Loucy (cell line): ENCODE results near the gene PLXDC1.

Experiments
- H2AFZ ChIP-seq: fragments of 200-600 bp; sonication (generic); 2 replicates; pipeline ENCODE4 v1.6.0; 2016; ENCODE audit warnings: antibody characterized with exemption, mild to moderate bottlenecking, low read length, moderate library complexity
- H3F3A ChIP-seq: fragments of 200-600 bp; 2 replicates; pipeline ENCODE4 v1.6.0; 2016; ENCODE audit warnings: antibody characterized with exemption, low read depth, mild to moderate bottlenecking
- H3K27me3 ChIP-seq: fragments of 200-600 bp; sonication (generic); 2 replicates; pipeline ENCODE4 v1.6.1; 2014; ENCODE audit warnings: low read length, mild to moderate bottlenecking; ENCODE audit not compliant: insufficient read depth, poor library complexity, severe bottlenecking
- H3K36me3 ChIP-seq: fragments of 200-600 bp; sonication (generic); 2 replicates; pipeline ENCODE4 v1.6.1; 2016; ENCODE audit warnings: low read length; ENCODE audit not compliant: insufficient read depth
- H3K4me1 ChIP-seq: fragments of 200-600 bp; sonication (generic); 2 replicates; pipeline ENCODE4 v1.5.1; 2014; ENCODE audit warnings: low read length, mild to moderate bottlenecking; ENCODE audit not compliant: insufficient read depth, poor library complexity, severe bottlenecking
- H3K4me2 ChIP-seq: fragments of 200-600 bp; sonication (generic); 2 replicates; pipeline ENCODE4 v1.6.0; 2014; ENCODE audit warnings: antibody characterized with exemption, low read length, low read depth, mild to moderate bottlenecking; ENCODE audit not compliant: poor library complexity, severe bottlenecking
- H3K4me3 ChIP-seq: fragments of 200-600 bp; sonication (generic); 2 replicates; pipeline ENCODE4 v1.5.1; 2014; ENCODE audit warnings: low read length, mild to moderate bottlenecking, mixed read lengths; ENCODE audit not compliant: poor library complexity, severe bottlenecking
- H3K79me2 ChIP-seq: fragments of 200-600 bp; sonication (generic); 2 replicates; pipeline ENCODE4 v1.6.1; 2014; ENCODE audit warnings: low read length; ENCODE audit not compliant: insufficient read depth
- H3K9ac ChIP-seq: fragments of 200-600 bp; sonication (generic); 2 replicates; pipeline ENCODE4 v1.6.0; 2014; ENCODE audit warnings: mild to moderate bottlenecking, low read depth, low read length, moderate library complexity; ENCODE audit not compliant: poor library complexity, severe bottlenecking
- H3K9me2 ChIP-seq: fragments of 200-600 bp; sonication (generic); replicated peaks from 2 replicates; pipeline ENCODE4 v1.6.1; 2016; ENCODE audit warnings: low read depth, low read length, mixed read lengths
- H3K9me3 ChIP-seq: fragments of 200-600 bp; sonication (generic); 2 replicates; pipeline ENCODE4 v1.6.1; 2014; ENCODE audit warnings: mild to moderate bottlenecking, antibody characterized with exemption, low read length, low read depth; ENCODE audit not compliant: insufficient read depth
- H4K20me1 ChIP-seq: fragments of 200-600 bp; sonication (generic); 2 replicates; pipeline ENCODE4 v1.6.0; 2014; ENCODE audit warnings: antibody characterized with exemption, low read length, mild to moderate bottlenecking; ENCODE audit not compliant: insufficient read depth, poor library complexity, severe bottlenecking
- EZH2phosphoT487 ChIP-seq: fragments of 200-600 bp; IDR thresholded peaks from 2 replicates; pipeline ENCODE4 v1.6.1; 2018; ENCODE audit warnings: antibody characterized with exemption, mild to moderate bottlenecking, moderate library complexity, borderline replicate concordance
- TF ChIP-seq, protein P1 (sequence below): fragments of 200-600 bp; sonication (generic); conservative IDR thresholded peaks from 2 replicates; pipeline ENCODE4 v1.5.1; 2014; ENCODE audit warnings: mild to moderate bottlenecking, antibody characterized with exemption, low read length

Gene PLXDC1

DNA sequence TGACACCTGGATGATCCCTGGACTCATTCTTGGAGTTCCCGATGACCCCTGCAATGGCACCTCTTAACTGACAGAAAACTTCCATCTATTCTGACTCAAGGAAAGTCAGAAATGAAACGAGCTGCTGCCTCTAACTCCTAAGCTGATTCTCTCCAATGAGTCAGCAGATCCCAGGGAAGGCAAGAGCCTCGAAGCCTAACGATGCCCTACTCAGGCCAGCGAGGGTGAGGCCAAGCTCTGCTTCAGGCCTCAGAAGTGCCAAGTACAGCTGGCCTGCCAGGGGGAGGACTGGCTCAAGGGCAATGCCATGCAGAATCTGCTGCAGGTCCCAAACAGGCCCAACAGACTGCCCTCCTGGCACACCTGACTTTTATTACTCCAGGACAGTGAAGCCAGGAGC, 36.3 kb downstream of the PLXDC1 start:
- Histone ChIP-seq H3K9me3 (no peaks in the 10 kb centered on the region), H3K4me3 (no peak overlapping the region), H3K9me2 (no peaks in the 10 kb centered on the region), H3F3A (no peaks in the 10 kb centered on the region), H3K4me1 (no peaks in the 10 kb centered on the region), H2AFZ (no peak overlapping the region), H3K79me2 (no peaks in the 10 kb centered on the region), H3K4me2 (no peak overlapping the region), H3K9ac (no peak overlapping the region), H3K27me3 (no peaks in the 10 kb centered on the region), H4K20me1 (no peaks in the 10 kb centered on the region), H3K36me3 (no peaks in the 10 kb centered on the region)
- TF ChIP-seq EZH2phosphoT487, result no peak
- TF ChIP-seq, protein P1, sequence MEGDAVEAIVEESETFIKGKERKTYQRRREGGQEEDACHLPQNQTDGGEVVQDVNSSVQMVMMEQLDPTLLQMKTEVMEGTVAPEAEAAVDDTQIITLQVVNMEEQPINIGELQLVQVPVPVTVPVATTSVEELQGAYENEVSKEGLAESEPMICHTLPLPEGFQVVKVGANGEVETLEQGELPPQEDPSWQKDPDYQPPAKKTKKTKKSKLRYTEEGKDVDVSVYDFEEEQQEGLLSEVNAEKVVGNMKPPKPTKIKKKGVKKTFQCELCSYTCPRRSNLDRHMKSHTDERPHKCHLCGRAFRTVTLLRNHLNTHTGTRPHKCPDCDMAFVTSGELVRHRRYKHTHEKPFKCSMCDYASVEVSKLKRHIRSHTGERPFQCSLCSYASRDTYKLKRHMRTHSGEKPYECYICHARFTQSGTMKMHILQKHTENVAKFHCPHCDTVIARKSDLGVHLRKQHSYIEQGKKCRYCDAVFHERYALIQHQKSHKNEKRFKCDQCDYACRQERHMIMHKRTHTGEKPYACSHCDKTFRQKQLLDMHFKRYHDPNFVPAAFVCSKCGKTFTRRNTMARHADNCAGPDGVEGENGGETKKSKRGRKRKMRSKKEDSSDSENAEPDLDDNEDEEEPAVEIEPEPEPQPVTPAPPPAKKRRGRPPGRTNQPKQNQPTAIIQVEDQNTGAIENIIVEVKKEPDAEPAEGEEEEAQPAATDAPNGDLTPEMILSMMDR, result no peak

DNA sequence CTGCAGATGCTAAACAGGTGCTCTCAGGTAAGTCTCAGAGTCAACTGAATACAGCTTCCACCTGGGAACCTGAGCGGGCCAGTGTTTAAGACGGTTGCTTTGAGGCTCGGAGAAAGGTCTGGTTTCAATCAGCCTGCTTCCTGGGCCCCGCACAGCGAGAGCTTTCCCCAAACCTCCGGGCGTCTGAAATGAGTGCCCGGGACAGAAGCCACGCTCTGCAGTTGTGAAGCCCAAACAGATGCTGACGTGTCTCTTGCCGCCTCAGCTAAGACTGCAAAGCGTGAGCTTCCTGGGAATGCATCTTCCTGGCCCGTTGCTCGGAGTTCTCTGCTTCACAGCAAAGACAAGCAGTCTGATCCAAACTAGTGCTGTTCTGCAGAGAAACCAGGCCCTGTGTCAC, 36.7 kb downstream of the PLXDC1 start:
- Histone ChIP-seq H3K4me3 (no peak overlapping the region), H3K9me2 (no peaks in the 10 kb centered on the region), H3K4me2 (no peak overlapping the region), H3K36me3 (no peaks in the 10 kb centered on the region), H3K4me1 (no peaks in the 10 kb centered on the region), H2AFZ (no peak overlapping the region), H3K79me2 (no peaks in the 10 kb centered on the region), H3K9me3 (no peaks in the 10 kb centered on the region), H3K27me3 (no peaks in the 10 kb centered on the region), H3K9ac (no peak overlapping the region), H3F3A (no peaks in the 10 kb centered on the region), H4K20me1 (no peaks in the 10 kb centered on the region)
- TF ChIP-seq EZH2phosphoT487, result no peak
- TF ChIP-seq, protein P1, result no peak

DNA sequence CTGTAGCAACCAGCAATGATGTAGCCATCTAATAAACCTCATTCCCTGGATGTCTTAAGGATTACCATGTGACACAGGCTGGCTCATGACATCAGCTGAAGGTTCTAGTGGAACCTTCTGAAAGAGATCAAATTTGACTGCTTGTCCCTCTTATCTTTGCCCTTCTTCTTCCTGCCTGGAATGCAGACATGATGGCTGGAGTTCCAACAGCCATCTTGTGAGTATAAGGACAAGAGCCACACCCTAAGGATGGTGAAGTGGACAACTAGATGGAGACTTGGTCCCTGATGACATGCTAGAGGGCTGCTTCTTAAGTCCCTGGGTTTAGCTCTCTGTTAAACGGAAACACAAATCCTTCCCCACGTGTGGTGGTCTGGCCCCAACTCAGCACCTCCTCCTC, 37.6 kb downstream of the PLXDC1 start:
- no peak overlapping the region for H3K9ac ChIP-seq
- H3K9me3 ChIP-seq, result no peaks in the 10 kb centered on the region
- H2AFZ ChIP-seq, result no peak overlapping the region
- H3K4me1 ChIP-seq, result no peaks in the 10 kb centered on the region
- no peak overlapping the region for H3K4me3 ChIP-seq
- H3K9me2 ChIP-seq, result no peaks in the 10 kb centered on the region
- H3K79me2 ChIP-seq, result no peaks in the 10 kb centered on the region
- no peak overlapping the region for H3K4me2 ChIP-seq
- H3F3A ChIP-seq, result no peaks in the 10 kb centered on the region
- TF ChIP-seq, protein P1, result no peak
- TF ChIP-seq EZH2phosphoT487, result no peak
- H4K20me1 ChIP-seq, result no peaks in the 10 kb centered on the region
- no peaks in the 10 kb centered on the region for H3K27me3 ChIP-seq
- H3K36me3 ChIP-seq, result no peaks in the 10 kb centered on the region
